GM23248 (cell line): Measurements from ENCODE around the gene SUSD5. TPM values are rescaled to one million over a fixed set of nuclear protein-coding genes. Genes with fewer than 3 reads are reported as not detected.

Experiments used
- DNase-seq: peaks from one replicate; pipeline ENCODE4 v3.0.0-alpha.2; 2015
- H2AFZ ChIP-seq: fragments of 200-600 bp; sonication (generic); 2 replicates; pipeline ENCODE4 v1.6.1; 2016; ENCODE audit warnings: antibody characterized with exemption
- H3F3A ChIP-seq: fragments of 200-600 bp; sonication (generic); 2 replicates; pipeline ENCODE4 v1.6.1; 2016; ENCODE audit warnings: mild to moderate bottlenecking, antibody characterized with exemption, mixed run types; ENCODE audit not compliant: insufficient read depth
- H3K27ac ChIP-seq: fragments of 200-600 bp; sonication (generic); 2 replicates; pipeline ENCODE4 v1.5.1; 2016; ENCODE audit warnings: mild to moderate bottlenecking
- H3K27me3 ChIP-seq: fragments of 200-600 bp; sonication (generic); replicated peaks from 2 replicates; pipeline ENCODE4 v1.6.1; 2016; ENCODE audit warnings: mild to moderate bottlenecking; ENCODE audit not compliant: insufficient read depth
- H3K36me3 ChIP-seq: fragments of 200-600 bp; sonication (generic); 2 replicates; pipeline ENCODE4 v1.6.1; 2016; ENCODE audit warnings: low read depth, mild to moderate bottlenecking
- H3K4me1 ChIP-seq: fragments of 200-600 bp; sonication (generic); 2 replicates; pipeline ENCODE4 v1.6.1; 2016; ENCODE audit warnings: mild to moderate bottlenecking; ENCODE audit not compliant: insufficient read depth
- H3K4me2 ChIP-seq: fragments of 200-600 bp; sonication (generic); one replicate; pipeline ENCODE4 v1.6.1; 2016; ENCODE audit warnings: mild to moderate bottlenecking; ENCODE audit not compliant: unreplicated experiment
- H3K4me3 ChIP-seq: fragments of 200-600 bp; sonication (generic); 2 replicates; pipeline ENCODE4 v1.5.1; 2016; ENCODE audit warnings: mild to moderate bottlenecking
- H3K79me2 ChIP-seq: fragments of 200-600 bp; sonication (generic); 2 replicates; pipeline ENCODE4 v1.6.1; 2016; ENCODE audit warnings: mild to moderate bottlenecking; ENCODE audit not compliant: insufficient read depth
- H3K9ac ChIP-seq: fragments of 200-600 bp; sonication (generic); 2 replicates; pipeline ENCODE4 v1.6.1; 2016; ENCODE audit warnings: mild to moderate bottlenecking
- H3K9me2 ChIP-seq: fragments of 200-600 bp; sonication (generic); 2 replicates; pipeline ENCODE4 v1.6.1; 2016; ENCODE audit warnings: mixed run types, mild to moderate bottlenecking, moderate library complexity; ENCODE audit not compliant: insufficient read depth
- H3K9me3 ChIP-seq: fragments of 200-600 bp; sonication (generic); one replicate; pipeline ENCODE4 v1.6.1; 2017; ENCODE audit warnings: low read depth
- H4K20me1 ChIP-seq: fragments of 200-600 bp; sonication (generic); 2 replicates; pipeline ENCODE4 v1.6.0; 2016; ENCODE audit not compliant: insufficient read depth
- EZH2 ChIP-seq: fragments of 200-600 bp; sonication (generic); IDR thresholded peaks from 2 replicates; pipeline ENCODE4 v1.6.1; 2018; ENCODE audit warnings: antibody characterized with exemption, mild to moderate bottlenecking; ENCODE audit not compliant: insufficient read depth, poor library complexity, severe bottlenecking
- EZH2phosphoT487 ChIP-seq: fragments of 200-600 bp; sonication (generic); IDR thresholded peaks from 2 replicates; pipeline ENCODE4 v1.6.1; 2018; ENCODE audit warnings: antibody characterized with exemption, moderate library complexity, mild to moderate bottlenecking, low read depth; ENCODE audit not compliant: insufficient read depth
- WGBS, 2 experiments: methylation state at CpG; one replicate each; pipeline ENCODE4 v1.1.6; 2015 to 2017; ENCODE audit warnings: low lambda C conversion rate in 2 of 2, low coverage in 1 of 2; ENCODE audit errors: missing lambda C conversion rate in 2 of 2; 5-methylcytosine and 5-hydroxymethylcytosine counted together
- in situ Hi-C: fragments of 300-500 bp; cut with MboI; formaldehyde crosslinking; loops from 2 replicates; pipeline ENCODE4 v1.15.0; 2020
- polyA plus RNA-seq: library from polyadenylated mRNA; unstranded; fragments of >200 nt; fragmentation: Nextera tagmentation; extraction: Ambion mirVana; gene quantifications from 2 replicates; pipeline ENCODE4 v1.2.1, GENCODE V29; 2016
- total RNA-seq: library from RNA; depleted of rRNA; stranded (reverse); fragments of >200 nt; shearing (Covaris generic); gene quantifications from 2 replicates; pipeline ENCODE4 v1.2.3, GENCODE V29; 2014; rRNA removed

SUSD5 gene
- 0.11 and 0.13 TPM in 2 replicates for total RNA-seq
- 0.05 and 0.09 TPM in 2 replicates for polyA plus RNA-seq

- in situ Hi-C loops, result no loop called here
- no peaks in the 10 kb centered on the region for H3K9me3 ChIP-seq
- H3K36me3 ChIP-seq, result no peaks in the 10 kb centered on the region
- 2 to 3% methylated on average over 64 to 66 of the region's 90 CpGs for WGBS, 2 experiments
- no peaks in the 10 kb centered on the region for H3K79me2 ChIP-seq
- peak; percentile 53 for DNase-seq
- peak within 1 kb of the TSS; percentile 48 for H3K4me2 ChIP-seq
- H3F3A ChIP-seq, result no peaks in the 10 kb centered on the region
- no peak within 1 kb of the TSS for H3K27ac ChIP-seq
- H3K4me1 ChIP-seq, result no peaks in the 10 kb centered on the region
- no peaks in the 10 kb centered on the region for H3K9me2 ChIP-seq
- no peaks in the 10 kb centered on the region for H4K20me1 ChIP-seq
- H3K27me3 ChIP-seq, result peaks cover 54% of the 10 kb centered on the region
- H2AFZ ChIP-seq, result peak within 1 kb of the TSS; percentile 42
- no peak within 1 kb of the TSS for H3K9ac ChIP-seq
- TF ChIP-seq EZH2 (no peak), EZH2phosphoT487 (no peak)
- H3K4me3 ChIP-seq, result peak within 1 kb of the TSS; percentile 58
Observed at GRCh38 chr3:33218446-33219174, at the start of gene SUSD5. Gene SUSD5 (minus strand): TSS chr3:33218810. CDS start chr3:33218797, 13 bp downstream.

- no peaks in the 10 kb centered on the region for H3K4me1 ChIP-seq
- no peaks in the 10 kb centered on the region for H3K79me2 ChIP-seq
- H3K27ac ChIP-seq, result no peak overlapping the region
- H3K4me2 ChIP-seq, result no peak overlapping the region
- DNase-seq, result no peak
- H2AFZ ChIP-seq, result no peak overlapping the region
- peaks cover 7% of the 10 kb centered on the region for H3K27me3 ChIP-seq
- H4K20me1 ChIP-seq, result no peaks in the 10 kb centered on the region
- in situ Hi-C loops, result no loop called here
- H3K9me3 ChIP-seq, result no peaks in the 10 kb centered on the region
- no peaks in the 10 kb centered on the region for H3K9me2 ChIP-seq
- TF ChIP-seq EZH2, result no peak
- no peak for TF ChIP-seq EZH2phosphoT487
- no peaks in the 10 kb centered on the region for H3F3A ChIP-seq
- WGBS, 2 experiments, result 77 to 80% methylated on average over 5 of the region's 5 CpGs
- H3K36me3 ChIP-seq, result no peaks in the 10 kb centered on the region
- H3K4me3 ChIP-seq, result no peak overlapping the region
- no peak overlapping the region for H3K9ac ChIP-seq
Observed at GRCh38 chr3:33260104-33260503, 41.5 kb upstream of the SUSD5 start.

- DNase-seq, result no peak
- Histone ChIP-seq H3K9me2 (no peaks in the 10 kb centered on the region), H3K9ac (no peak overlapping the region), H3K4me3 (no peak overlapping the region), H3K36me3 (no peaks in the 10 kb centered on the region), H3K4me1 (no peaks in the 10 kb centered on the region), H3K79me2 (no peaks in the 10 kb centered on the region), H3K9me3 (no peaks in the 10 kb centered on the region), H3K27me3 (peaks cover 16% of the 10 kb centered on the region), H3K27ac (no peak overlapping the region), H3F3A (no peaks in the 10 kb centered on the region), H3K4me2 (no peak overlapping the region), H2AFZ (no peak overlapping the region), H4K20me1 (no peaks in the 10 kb centered on the region)
- 65 to 72% methylated on average over 2 of the region's 2 CpGs for WGBS, 2 experiments
- TF ChIP-seq EZH2phosphoT487 (no peak), EZH2 (no peak)
- in situ Hi-C loops, result no loop called here
Observed at GRCh38 chr3:33256249-33256648, 37.6 kb upstream of the SUSD5 start.

GRCh38 chr3:33250712-33251111, 32.1 kb upstream of the SUSD5 start:
- H3K9me3 ChIP-seq, result no peaks in the 10 kb centered on the region
- H3K4me3 ChIP-seq, result no peak overlapping the region
- 60 to 62% methylated on average over 1 of the region's 1 CpG for WGBS, 2 experiments
- DNase-seq, result no peak
- no peak for TF ChIP-seq EZH2
- TF ChIP-seq EZH2phosphoT487, result no peak
- no peaks in the 10 kb centered on the region for H3K4me1 ChIP-seq
- H3K27ac ChIP-seq, result no peak overlapping the region
- peaks cover 16% of the 10 kb centered on the region for H3K27me3 ChIP-seq
- H2AFZ ChIP-seq, result no peak overlapping the region
- H3K36me3 ChIP-seq, result no peaks in the 10 kb centered on the region
- H4K20me1 ChIP-seq, result no peaks in the 10 kb centered on the region
- H3K9me2 ChIP-seq, result no peaks in the 10 kb centered on the region
- no peaks in the 10 kb centered on the region for H3K79me2 ChIP-seq
- in situ Hi-C loops, result no loop called here
- no peaks in the 10 kb centered on the region for H3F3A ChIP-seq
- no peak overlapping the region for H3K9ac ChIP-seq
- no peak overlapping the region for H3K4me2 ChIP-seq
